ENCODE measurements around the gene FKBP9. TPM values are rescaled to one million over a fixed set of nuclear protein-coding genes. Genes with fewer than 3 reads are reported as not detected.

The FKBP9 gene
- total RNA-seq, 4 donors from 2014 or later, result 47.8 to 82.6 (median 75.8) TPM

Small RNA genes within 50 kb of the gene (small RNA-seq; reads per million reads assigned to genes)
- gene AC083863.1, result 0 reads per million in 4 donors
- 0 reads per million in 4 donors for gene RN7SL505P
- 0 reads per million in 4 donors for gene RNU6-388P
- gene RPS29P14, result 0 reads per million in 4 donors

Other genes with a start within 250 kb of the FKBP9 start
- gene KBTBD2, start 65.7 kb upstream of the FKBP9 start, total RNA-seq, result 10 to 100 TPM; 13.3 to 36.4 (median 23.8) TPM
- gene NT5C3A, start 105.3 kb downstream of the FKBP9 start, total RNA-seq, result 10 to 100 TPM; 13.1 to 30.8 (median 26.8) TPM
- gene RP9, start 152.0 kb downstream of the FKBP9 start, total RNA-seq, result 1 to 10 TPM; 1.5 to 5.9 (median 4.4) TPM
- 10 to 100 TPM in 1 of 4 donors, 1 to 10 TPM in 3; 4.8 to 16.8 (median 7.6) TPM for gene BBS9, start 172.1 kb downstream of the FKBP9 start, total RNA-seq